Epidermal melanocyte (primary cell): ENCODE measurements around the gene LAMC1.
A peak's percentile ranks its signal among the peaks of the same experiment; 100 is the strongest.
"Not testable (repeated sequence)": the region's sequence is repeated elsewhere in the genome, so short reads cannot be mapped to it uniquely, and the experiment has no call there.

ENCODE experiments used
- DNase-seq: peaks from one replicate; pipeline ENCODE4 v3.0.0; 2011; ENCODE audit warnings: low spot score; ENCODE audit not compliant: insufficient read length

Gene LAMC1

GRCh38 chr1:183043254-183043653, 20.0 kb downstream of the LAMC1 start:
- no peak for DNase-seq

DNA sequence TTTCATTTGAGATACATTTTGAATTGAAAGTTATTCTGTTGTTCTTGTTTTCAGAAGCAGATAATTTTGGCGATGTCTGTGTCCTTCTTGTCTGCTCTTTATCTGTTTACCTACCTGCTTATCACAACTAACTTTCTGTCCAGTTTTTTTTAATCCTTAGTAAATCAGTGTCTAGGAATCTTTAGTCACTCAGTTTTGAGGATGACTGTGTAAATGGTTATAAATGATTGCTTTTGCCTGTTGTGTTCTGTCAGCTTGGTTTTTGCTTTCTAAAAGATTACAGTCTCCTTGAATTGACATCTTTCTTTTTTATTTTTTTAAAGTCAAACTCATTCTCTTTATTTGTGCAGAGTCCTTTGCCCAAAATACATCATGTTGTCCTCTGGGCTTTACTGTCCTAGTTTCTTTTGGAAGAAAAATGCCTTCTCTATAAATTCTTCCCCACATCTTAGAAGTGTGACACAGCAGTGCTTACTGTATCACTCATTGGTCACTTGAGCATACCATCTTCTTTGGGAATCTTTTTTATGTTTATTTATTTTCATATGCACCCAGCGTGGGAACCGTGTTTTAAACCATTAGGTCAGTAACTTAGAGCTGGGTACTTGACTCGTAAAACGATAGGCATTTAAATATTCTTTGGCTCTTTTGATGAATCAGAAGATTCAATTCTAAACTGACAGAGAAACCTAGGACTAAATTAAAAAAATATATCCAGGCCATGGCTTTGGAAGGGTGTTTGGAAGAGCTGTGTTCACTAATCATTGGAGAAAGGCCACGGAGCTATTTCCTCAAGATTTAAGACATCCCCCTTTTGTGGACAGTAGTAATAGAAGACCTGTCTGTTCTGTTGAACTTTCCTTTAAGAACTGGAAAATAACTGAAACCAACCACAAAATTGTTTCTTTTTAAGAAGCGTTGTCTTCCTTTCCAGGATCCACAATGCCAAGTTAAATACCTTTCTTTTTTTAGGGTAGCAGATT, 20.9 kb downstream of the LAMC1 start:
- no peak for DNase-seq

DNA sequence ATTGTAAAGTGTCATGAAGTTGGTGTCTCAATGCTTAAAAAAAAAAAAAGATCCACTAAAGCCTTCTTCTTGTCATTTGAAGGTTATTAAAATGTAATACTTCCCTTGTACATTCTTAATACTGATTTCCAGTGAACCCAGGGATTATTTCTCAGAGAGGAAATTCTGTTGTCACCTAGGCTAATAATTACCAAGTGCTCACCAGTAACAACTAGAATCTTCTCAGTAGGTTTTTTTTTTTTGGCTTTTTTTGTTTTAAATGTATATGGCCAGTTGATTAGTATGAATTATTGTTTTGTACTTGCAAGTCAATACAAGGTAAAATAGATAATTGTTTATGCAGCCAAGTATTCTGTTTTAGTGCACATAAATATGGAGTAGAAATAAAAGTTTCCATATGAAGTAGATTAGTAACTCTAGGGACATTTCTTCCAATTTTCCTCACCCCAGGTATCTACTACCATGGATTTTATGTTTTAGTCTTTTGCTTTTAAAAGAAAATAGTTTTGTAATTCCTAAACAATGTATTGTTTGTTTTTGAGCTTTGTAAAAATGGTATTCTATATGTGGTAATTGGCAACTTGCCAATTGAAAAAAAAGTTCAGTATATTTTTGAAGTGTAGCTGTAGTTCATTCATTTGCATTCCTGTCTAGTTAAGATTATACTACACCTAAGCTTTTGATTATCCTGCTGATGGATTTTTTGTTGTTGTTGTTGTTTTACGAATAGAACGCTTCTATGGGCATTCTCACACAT, 21.9 kb downstream of the LAMC1 start:
- DNase-seq = no peak

- DNase-seq = no peak
Observed at GRCh38 chr1:183048087-183049085, 25.2 kb downstream of the LAMC1 start.

DNA sequence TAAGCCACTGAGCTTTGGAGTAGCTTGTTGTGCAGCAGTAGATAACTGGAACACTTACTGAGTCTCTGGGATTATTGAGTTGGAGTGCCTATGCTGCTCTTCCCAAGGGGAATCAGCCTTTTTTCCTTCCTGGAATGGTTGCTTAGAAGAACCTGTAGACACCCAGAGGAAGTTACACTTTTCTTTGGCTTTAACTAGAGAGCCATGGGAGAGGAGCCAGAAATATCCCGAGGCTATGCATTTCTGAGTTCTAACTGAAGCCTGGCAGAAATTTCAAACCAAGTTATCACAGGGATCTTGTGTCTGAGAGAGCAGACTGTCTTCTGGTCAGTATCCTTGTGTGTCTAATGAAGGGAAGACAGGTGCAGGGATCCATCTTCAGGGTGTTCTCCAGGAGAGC, 28.3 kb downstream of the LAMC1 start:
- no peak for DNase-seq

- no peak for DNase-seq
Observed at GRCh38 chr1:183052861-183053260, 29.6 kb downstream of the LAMC1 start.

- no peak for DNase-seq
Observed at GRCh38 chr1:183058851-183059502, 35.8 kb downstream of the LAMC1 start.

GRCh38 chr1:183061194-183061593, 38.0 kb downstream of the LAMC1 start:
- no peak for DNase-seq

GRCh38 chr1:183063349-183063748, 40.1 kb downstream of the LAMC1 start:
- no peak for DNase-seq

GRCh38 chr1:183065168-183065706, 42.0 kb downstream of the LAMC1 start:
- no peak for DNase-seq

- DNase-seq = not testable (repeated sequence)
Observed at GRCh38 chr1:183066432-183066831, 43.2 kb downstream of the LAMC1 start.

- DNase-seq = no peak
Observed at GRCh38 chr1:183069562-183070216, 46.5 kb downstream of the LAMC1 start.

GRCh38 chr1:183070234-183070922, 47.2 kb downstream of the LAMC1 start:
- no peak for DNase-seq

GRCh38 chr1:183070923-183071618, 47.9 kb downstream of the LAMC1 start:
- DNase-seq = peak; percentile 44

DNA sequence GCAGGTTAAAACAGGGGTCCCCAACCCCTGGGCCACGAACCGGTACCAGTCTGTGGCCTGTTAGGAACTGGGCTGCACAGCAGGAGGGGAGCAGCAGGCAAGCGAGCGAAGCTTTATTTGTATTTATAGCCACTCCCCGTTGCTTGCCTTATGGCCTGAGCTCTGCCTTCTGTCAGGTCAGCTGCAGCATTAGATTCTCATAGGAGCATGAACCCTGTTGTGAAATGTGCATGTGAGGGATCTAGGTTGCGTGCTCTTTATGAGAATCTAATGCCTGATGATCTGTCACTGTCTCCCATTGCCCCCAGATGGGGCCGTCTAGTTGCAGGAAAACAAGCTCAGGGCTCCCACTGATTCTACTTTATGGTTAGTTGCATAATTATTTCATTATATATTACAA, 49.4 kb downstream of the LAMC1 start:
- DNase-seq = not testable (repeated sequence)

- DNase-seq = no peak
Observed at GRCh38 chr1:183073320-183073719, 50.1 kb downstream of the LAMC1 start.

DNA sequence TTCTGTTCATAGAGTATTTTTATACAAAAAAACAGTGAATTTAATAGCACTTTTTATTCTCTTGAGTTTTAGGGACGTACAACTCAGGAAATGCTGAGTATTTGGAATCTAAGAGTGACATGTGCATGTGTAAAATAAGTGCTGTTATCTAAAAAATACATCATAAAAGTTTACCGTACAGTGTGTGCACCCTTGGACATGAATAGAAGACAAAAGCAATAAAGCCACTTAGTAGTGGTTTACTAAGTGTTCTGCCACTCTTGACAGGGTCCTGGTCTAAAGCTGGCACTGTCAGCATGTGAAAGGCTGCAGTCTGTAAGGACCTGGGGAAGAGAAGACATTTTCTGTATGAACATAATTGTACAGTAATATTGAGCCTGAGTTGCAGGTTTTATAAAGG, 51.0 kb downstream of the LAMC1 start:
- no peak for DNase-seq

DNA sequence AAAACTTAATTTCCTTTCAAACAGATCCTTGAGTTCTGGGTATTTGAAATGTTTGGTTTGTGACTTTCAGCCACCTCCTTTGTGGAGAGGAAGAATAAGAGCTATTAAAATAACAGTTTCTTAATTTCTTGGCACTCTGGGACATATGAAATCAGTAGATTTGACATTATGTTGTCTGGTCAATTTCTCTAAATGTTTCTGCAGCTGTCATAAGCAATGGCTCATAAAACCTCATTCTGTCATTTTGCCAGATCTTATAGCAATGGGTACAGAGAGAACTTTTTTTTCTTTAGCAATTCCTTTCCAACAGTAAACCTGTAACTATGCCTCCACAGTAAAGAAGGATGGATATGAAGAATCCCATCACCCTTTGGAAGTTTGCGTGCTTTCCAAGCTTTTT, 52.6 kb downstream of the LAMC1 start:
- no peak for DNase-seq

GRCh38 chr1:183077097-183077496, 53.9 kb downstream of the LAMC1 start:
- DNase-seq = no peak
